Measurements from ENCODE around the gene SEMA3G.

SEMA3G gene

GRCh38 chr3:52383446-52383845 lies 61.5 kb downstream of the SEMA3G start:
- TF ChIP-seq CTCF (IDR thresholded peaks at IDR 0.05; ENCODE audit: insufficient read depth, missing control alignments): no peak
- FAIRE-seq (no peak), DNase-seq (ENCODE audit: insufficient read length, low spot score) (no peak)
